HepG2 (cell line): ENCODE data around the gene SLC6A8. TPM values are rescaled to one million over a fixed set of nuclear protein-coding genes. Genes with fewer than 3 reads are reported as not detected.

Experiments used
- EZH2 ChIP-seq: conservative IDR thresholded peaks from 2 replicates; pipeline ENCODE4 v1.6.1; 2012; ENCODE audit warnings: mild to moderate bottlenecking, low read depth, low read length, moderate library complexity
- GATA4 ChIP-seq: sonication (generic); IDR thresholded peaks from 2 replicates; pipeline ENCODE4 v1.6.1; 2016; ENCODE audit warnings: antibody characterized with exemption, low read depth, borderline replicate concordance
- GPBP1L1 ChIP-seq: sonication (generic); formaldehyde crosslinking; IDR thresholded peaks from 2 replicates; pipeline ENCODE4 v1.5.0; 2020; ENCODE audit warnings: mild to moderate bottlenecking, missing genetic modification reagents
- HDAC1 ChIP-seq: sonication (generic); formaldehyde crosslinking; IDR thresholded peaks from 2 replicates; pipeline ENCODE4 v1.5.1; 2020; ENCODE audit warnings: mild to moderate bottlenecking, missing genetic modification reagents
- HNF4G ChIP-seq, 2 experiments: sonication (generic) in 1 of 2; formaldehyde crosslinking in 1 of 2; IDR thresholded peaks; 2 replicates each; pipeline versions ENCODE4 v1.4.0 to v1.6.1; 2011 to 2020; ENCODE audit warnings: borderline replicate concordance in 2 of 2, low read depth in 2 of 2, mild to moderate bottlenecking in 2 of 2, low read length in 1 of 2, missing genetic modification reagents in 1 of 2, moderate library complexity in 1 of 2
- NFATC3 ChIP-seq: sonication (generic); formaldehyde crosslinking; IDR thresholded peaks from 2 replicates; pipeline ENCODE4 v1.5.1; 2020; ENCODE audit warnings: mild to moderate bottlenecking, missing genetic modification reagents
- PHB2 ChIP-seq: fragments of 450-650 bp; IDR thresholded peaks from 2 replicates; pipeline ENCODE4 v1.6.1; 2018; ENCODE audit not compliant: partially characterized antibody
- RCOR2 ChIP-seq: IDR thresholded peaks from 2 replicates; pipeline ENCODE4 v1.6.1; 2016; ENCODE audit warnings: missing biosample characterization, missing genetic modification reagents
- SALL1 ChIP-seq: sonication (generic); formaldehyde crosslinking; IDR thresholded peaks from 2 replicates; pipeline ENCODE4 v1.8.0; 2022; ENCODE audit warnings: mild to moderate bottlenecking, missing genetic modification reagents
- SIX4 ChIP-seq: sonication (generic); formaldehyde crosslinking; IDR thresholded peaks from 2 replicates; pipeline ENCODE4 v1.4.0; 2020; ENCODE audit warnings: missing genetic modification reagents
- SMAD1 ChIP-seq: sonication (generic); formaldehyde crosslinking; IDR thresholded peaks from 2 replicates; pipeline ENCODE4 v1.4.0; 2020; ENCODE audit warnings: missing genetic modification reagents, low read depth, mild to moderate bottlenecking, borderline replicate concordance
- SNAI1 ChIP-seq: sonication (generic); formaldehyde crosslinking; IDR thresholded peaks from 2 replicates; pipeline ENCODE4 v1.5.0; 2020; ENCODE audit warnings: mild to moderate bottlenecking, missing genetic modification reagents, borderline replicate concordance
- ZBTB42 ChIP-seq: sonication (generic); formaldehyde crosslinking; IDR thresholded peaks from 2 replicates; pipeline ENCODE4 v1.5.0; 2020; ENCODE audit warnings: mild to moderate bottlenecking, missing genetic modification reagents
- ZFY ChIP-seq: sonication (generic); formaldehyde crosslinking; IDR thresholded peaks from 2 replicates; pipeline ENCODE4 v1.4.0; 2020; ENCODE audit warnings: missing genetic modification reagents
- ZNF350 ChIP-seq: sonication (generic); formaldehyde crosslinking; IDR thresholded peaks from 2 replicates; pipeline ENCODE4 v1.4.0; 2020; ENCODE audit warnings: mild to moderate bottlenecking, low read depth, missing genetic modification reagents, borderline replicate concordance
- polyA plus RNA-seq, 8 experiments: library from polyadenylated mRNA; depleted of rRNA in 3 of 8; stranded (reverse) in 7 of 8; unstranded in 1 of 8; fragments of >200 nt; fragmentation: Illumina TruSeq in 4 of 8; extraction: Trizol in 4 of 8; gene quantifications; 2 replicates each; pipeline versions ENCODE4 v1.2.1 to v1.2.3, GENCODE V29; 2011 to 2016; ENCODE audit warnings: low read depth in 4 of 8, missing spikeins in 1 of 8, mixed read lengths in 1 of 8; ENCODE audit not compliant: insufficient read depth in 1 of 8
- total RNA-seq, 5 experiments: library from RNA; depleted of rRNA; stranded (reverse); fragments of >200 nt; fragmentation: Illumina TruSeq; extraction: Trizol; gene quantifications; 2 replicates each; pipeline ENCODE4 v1.2.3, GENCODE V29; 2016; ENCODE audit warnings: low read depth in 1 of 5
- TF ChIP-seq, protein P1 (sequence below): sonication (generic); formaldehyde crosslinking; IDR thresholded peaks from 2 replicates; pipeline ENCODE4 v1.4.0; 2020; ENCODE audit warnings: missing genetic modification reagents, low read depth, mild to moderate bottlenecking, borderline replicate concordance
- TF ChIP-seq, protein P2 (sequence below): sonication (generic); formaldehyde crosslinking; IDR thresholded peaks from 2 replicates; pipeline ENCODE4 v1.4.0; 2020; ENCODE audit warnings: missing genetic modification reagents
- TF ChIP-seq, protein P3 (sequence below): sonication (generic); formaldehyde crosslinking; IDR thresholded peaks from 2 replicates; pipeline ENCODE4 v1.4.0; 2020; ENCODE audit warnings: mild to moderate bottlenecking, missing genetic modification reagents, borderline replicate concordance
- TF ChIP-seq, protein P4 (sequence below): sonication (generic); formaldehyde crosslinking; IDR thresholded peaks from 2 replicates; pipeline ENCODE4 v1.4.0; 2020; ENCODE audit warnings: missing genetic modification reagents

Gene SLC6A8
- total and polyA plus RNA-seq, 2 of the 13 experiments (the other 11 are each of a cell fraction or from before 2014, with no cell fraction given), result 13.9 to 176 TPM

DNA sequence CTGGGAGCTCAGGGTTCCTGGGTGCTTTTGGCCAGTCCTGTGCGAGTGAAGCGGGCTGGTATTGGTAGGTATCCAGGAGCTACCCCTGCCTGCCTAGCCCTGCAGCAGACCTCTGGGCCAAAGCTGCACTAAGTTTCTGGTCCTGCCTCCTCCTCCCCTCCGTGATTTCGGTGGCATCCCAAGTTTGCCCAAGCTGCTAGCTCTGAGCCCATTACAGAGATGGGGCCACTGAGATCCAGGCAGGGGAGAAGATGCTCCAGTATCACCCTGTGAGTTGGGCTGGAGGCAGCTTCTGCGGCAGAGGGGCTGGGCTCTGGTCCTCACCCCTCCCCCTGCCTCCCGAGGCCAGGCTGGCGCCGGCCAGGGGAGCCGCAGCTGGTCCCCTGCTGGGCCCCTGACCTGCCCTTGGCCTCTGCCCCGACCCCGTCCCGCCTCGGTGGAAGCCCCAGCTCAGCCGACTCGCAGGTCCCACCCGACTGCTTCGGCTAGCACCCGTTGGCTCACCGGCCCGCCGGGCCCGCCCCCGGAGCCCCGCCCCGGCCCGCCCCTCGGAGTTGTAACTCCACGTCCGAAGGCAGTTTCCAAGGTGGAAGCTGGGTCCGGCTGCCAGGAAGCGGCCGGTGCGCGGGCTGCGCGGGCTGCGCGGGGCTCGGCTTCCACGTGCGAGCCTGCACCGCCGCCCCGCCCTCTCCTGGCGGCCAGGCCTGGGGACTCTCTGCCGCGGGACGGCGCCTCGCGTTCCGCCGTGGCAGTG lies 40.9 kb upstream of the SLC6A8 start, which contains the start of gene DUSP9 (continued):
- TF ChIP-seq GPBP1L1 (CRISPR knock-in tag) (no peak), EZH2 (no peak), SALL1 (CRISPR knock-in tag) (peak; percentile 68), PHB2 (no peak), RCOR2 (CRISPR knock-in tag) (no peak), SIX4 (0 out of 2 replicates have a peak, but pooled peaks have one; percentile 17), ZBTB42 (no peak), GATA4 (peak; percentile 58; the same call in 1 of the 2 replicates), SMAD1 (no peak), ZNF350 (CRISPR knock-in tag) (peak; percentile 19; the same call in 1 of the 2 replicates), ZFY (peak; percentile 24; the same call in 1 of the 2 replicates), HNF4G (IDR thresholded peaks at IDR 0.05; ENCODE audit: borderline replicate concordance, low read depth, low read length) (peak; percentile 67; the same call in 1 of the 2 replicates), HNF4G (CRISPR knock-in tag; IDR thresholded peaks at IDR 0.05; ENCODE audit: borderline replicate concordance, low read depth) (peak; percentile 47; the same call in 1 of the 2 replicates), HDAC1 (CRISPR knock-in tag) (peak; percentile 64), SNAI1 (CRISPR knock-in tag) (no peak), NFATC3 (CRISPR knock-in tag) (no peak)
- TF ChIP-seq, protein P1, sequence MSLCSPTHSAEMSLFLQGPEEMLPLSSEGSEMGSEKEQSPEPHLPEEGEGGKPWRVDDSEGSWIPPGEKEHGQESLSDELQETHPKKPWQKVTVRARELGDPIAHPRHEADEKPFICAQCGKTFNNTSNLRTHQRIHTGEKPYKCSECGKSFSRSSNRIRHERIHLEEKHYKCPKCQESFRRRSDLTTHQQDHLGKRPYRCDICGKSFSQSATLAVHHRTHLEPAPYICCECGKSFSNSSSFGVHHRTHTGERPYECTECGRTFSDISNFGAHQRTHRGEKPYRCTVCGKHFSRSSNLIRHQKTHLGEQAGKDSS, result 0 out of 2 replicates have a peak, but pooled peaks have one; percentile 31
- TF ChIP-seq, protein P2, sequence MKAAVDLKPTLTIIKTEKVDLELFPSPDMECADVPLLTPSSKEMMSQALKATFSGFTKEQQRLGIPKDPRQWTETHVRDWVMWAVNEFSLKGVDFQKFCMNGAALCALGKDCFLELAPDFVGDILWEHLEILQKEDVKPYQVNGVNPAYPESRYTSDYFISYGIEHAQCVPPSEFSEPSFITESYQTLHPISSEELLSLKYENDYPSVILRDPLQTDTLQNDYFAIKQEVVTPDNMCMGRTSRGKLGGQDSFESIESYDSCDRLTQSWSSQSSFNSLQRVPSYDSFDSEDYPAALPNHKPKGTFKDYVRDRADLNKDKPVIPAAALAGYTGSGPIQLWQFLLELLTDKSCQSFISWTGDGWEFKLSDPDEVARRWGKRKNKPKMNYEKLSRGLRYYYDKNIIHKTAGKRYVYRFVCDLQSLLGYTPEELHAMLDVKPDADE (CRISPR knock-in tag), result no peak
- TF ChIP-seq, protein P3, sequence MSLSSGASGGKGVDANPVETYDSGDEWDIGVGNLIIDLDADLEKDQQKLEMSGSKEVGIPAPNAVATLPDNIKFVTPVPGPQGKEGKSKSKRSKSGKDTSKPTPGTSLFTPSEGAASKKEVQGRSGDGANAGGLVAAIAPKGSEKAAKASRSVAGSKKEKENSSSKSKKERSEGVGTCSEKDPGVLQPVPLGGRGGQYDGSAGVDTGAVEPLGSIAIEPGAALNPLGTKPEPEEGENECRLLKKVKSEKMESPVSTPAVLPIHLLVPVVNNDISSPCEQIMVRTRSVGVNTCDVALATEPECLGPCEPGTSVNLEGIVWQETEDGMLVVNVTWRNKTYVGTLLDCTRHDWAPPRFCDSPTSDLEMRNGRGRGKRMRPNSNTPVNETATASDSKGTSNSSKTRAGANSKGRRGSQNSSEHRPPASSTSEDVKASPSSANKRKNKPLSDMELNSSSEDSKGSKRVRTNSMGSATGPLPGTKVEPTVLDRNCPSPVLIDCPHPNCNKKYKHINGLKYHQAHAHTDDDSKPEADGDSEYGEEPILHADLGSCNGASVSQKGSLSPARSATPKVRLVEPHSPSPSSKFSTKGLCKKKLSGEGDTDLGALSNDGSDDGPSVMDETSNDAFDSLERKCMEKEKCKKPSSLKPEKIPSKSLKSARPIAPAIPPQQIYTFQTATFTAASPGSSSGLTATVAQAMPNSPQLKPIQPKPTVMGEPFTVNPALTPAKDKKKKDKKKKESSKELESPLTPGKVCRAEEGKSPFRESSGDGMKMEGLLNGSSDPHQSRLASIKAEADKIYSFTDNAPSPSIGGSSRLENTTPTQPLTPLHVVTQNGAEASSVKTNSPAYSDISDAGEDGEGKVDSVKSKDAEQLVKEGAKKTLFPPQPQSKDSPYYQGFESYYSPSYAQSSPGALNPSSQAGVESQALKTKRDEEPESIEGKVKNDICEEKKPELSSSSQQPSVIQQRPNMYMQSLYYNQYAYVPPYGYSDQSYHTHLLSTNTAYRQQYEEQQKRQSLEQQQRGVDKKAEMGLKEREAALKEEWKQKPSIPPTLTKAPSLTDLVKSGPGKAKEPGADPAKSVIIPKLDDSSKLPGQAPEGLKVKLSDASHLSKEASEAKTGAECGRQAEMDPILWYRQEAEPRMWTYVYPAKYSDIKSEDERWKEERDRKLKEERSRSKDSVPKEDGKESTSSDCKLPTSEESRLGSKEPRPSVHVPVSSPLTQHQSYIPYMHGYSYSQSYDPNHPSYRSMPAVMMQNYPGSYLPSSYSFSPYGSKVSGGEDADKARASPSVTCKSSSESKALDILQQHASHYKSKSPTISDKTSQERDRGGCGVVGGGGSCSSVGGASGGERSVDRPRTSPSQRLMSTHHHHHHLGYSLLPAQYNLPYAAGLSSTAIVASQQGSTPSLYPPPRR (CRISPR knock-in tag), result peak; percentile 85; the same call in 1 of the 2 replicates
- TF ChIP-seq, protein P4, sequence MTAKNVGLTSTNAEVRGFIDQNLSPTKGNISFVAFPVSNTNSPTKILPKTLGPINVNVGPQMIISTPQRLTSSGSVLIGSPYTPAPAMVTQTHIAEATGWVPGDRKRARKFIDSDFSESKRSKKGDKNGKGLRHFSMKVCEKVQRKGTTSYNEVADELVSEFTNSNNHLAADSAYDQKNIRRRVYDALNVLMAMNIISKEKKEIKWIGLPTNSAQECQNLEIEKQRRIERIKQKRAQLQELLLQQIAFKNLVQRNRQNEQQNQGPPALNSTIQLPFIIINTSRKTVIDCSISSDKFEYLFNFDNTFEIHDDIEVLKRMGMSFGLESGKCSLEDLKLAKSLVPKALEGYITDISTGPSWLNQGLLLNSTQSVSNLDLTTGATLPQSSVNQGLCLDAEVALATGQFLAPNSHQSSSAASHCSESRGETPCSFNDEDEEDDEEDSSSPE (CRISPR knock-in tag), result peak; percentile 45; the same call in 1 of the 2 replicates
